Activated CD4-positive, alpha-beta T cell treated with anti-CD3 and anti-CD28 coated beads, Interleukin-2, amount 10 ng/mL, durations not matched to agents 24 days and 14 days (primary cell): ENCODE results near the gene C6orf89. TPM values are rescaled to one million over a fixed set of nuclear protein-coding genes. Genes with fewer than 3 reads are reported as not detected.
A peak's percentile ranks its signal among the peaks of the same experiment; 100 is the strongest.

Source experiments
- DNase-seq: peaks from one replicate; pipeline ENCODE4 v3.0.0; 2022
- H3K27ac Mint-ChIP-seq: one replicate; pipeline ENCODE4 v1.8.0; 2022; ENCODE audit warnings: mild to moderate bottlenecking, mixed read lengths
- H3K27me3 Mint-ChIP-seq: one replicate; pipeline ENCODE4 v1.8.0; 2022; ENCODE audit warnings: mixed read lengths
- H3K36me3 Mint-ChIP-seq: one replicate; pipeline ENCODE4 v1.8.0; 2022; ENCODE audit warnings: low read depth, mild to moderate bottlenecking, mixed read lengths
- H3K4me1 Mint-ChIP-seq: one replicate; pipeline ENCODE4 v1.8.0; 2021; ENCODE audit warnings: mixed read lengths
- H3K4me3 Mint-ChIP-seq: one replicate; pipeline ENCODE4 v1.8.0; 2022; ENCODE audit warnings: mild to moderate bottlenecking, moderate library complexity, mixed read lengths
- H3K9me3 Mint-ChIP-seq: one replicate; pipeline ENCODE4 v1.8.0; 2021; ENCODE audit warnings: mixed read lengths
- intact Hi-C: fragments of 100-400 bp; cut with micrococcal nuclease; formaldehyde crosslinking; loops from one replicate; pipeline ENCODE4 v1.15.1; 2023
- total RNA-seq: library from RNA; stranded (reverse); gene quantifications from 2 replicates; pipeline ENCODE4 v1.2.3, GENCODE V29; 2022

The C6orf89 gene
- total RNA-seq, 1 donor from 2014 or later = 25.9 TPM

- H3K4me1 Mint-ChIP-seq = peaks cover 61% of the 10 kb centered on the region
- DNase-seq = peak; percentile 82
- intact Hi-C loops = loop anchor here (1.0 to 5.0 kb wide), 10 partner anchors 13 to 367 kb away; partner anchors contain the start of genes C6orf89, MTCH1, PI16 and TBC1D22B
- H3K36me3 Mint-ChIP-seq = peaks cover 51% of the 10 kb centered on the region
- H3K4me3 Mint-ChIP-seq = peak overlapping the region; percentile 82
- no peaks in the 10 kb centered on the region for H3K9me3 Mint-ChIP-seq
- H3K27me3 Mint-ChIP-seq = no peaks in the 10 kb centered on the region
- H3K27ac Mint-ChIP-seq = peak overlapping the region; percentile 89
These were observed 26.3 kb downstream of the C6orf89 start for GRCh38 chr6:36912030-36912454.

DNA sequence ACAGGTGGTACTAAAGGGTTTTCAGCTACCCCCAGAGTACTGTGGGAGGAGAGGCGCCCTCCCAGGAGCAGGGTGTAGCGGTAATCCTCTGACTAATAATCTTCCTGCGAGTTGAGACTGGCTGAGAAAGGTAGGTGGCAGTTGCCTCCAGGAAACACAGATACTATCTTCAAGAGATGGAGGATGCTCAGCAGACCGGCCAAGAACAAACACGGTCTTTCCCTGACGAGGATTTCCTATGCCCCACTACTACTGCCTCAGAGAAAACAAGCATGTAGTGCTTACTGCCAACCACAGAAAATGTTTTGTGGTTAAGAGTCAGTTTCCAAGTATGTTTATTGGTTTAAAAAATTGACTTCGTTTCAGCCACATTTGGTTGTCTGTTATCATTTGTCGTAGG lies 26.8 kb downstream of the C6orf89 start:
- H3K9me3 Mint-ChIP-seq = no peaks in the 10 kb centered on the region
- no peaks in the 10 kb centered on the region for H3K27me3 Mint-ChIP-seq
- H3K4me1 Mint-ChIP-seq = peaks cover 57% of the 10 kb centered on the region
- intact Hi-C loops = loop anchor here (1.0 to 5.0 kb wide), 10 partner anchors 13 to 368 kb away; partner anchors contain the start of genes C6orf89, MTCH1, PI16 and TBC1D22B
- DNase-seq = peak; percentile 93
- peak overlapping the region; percentile 89 for H3K27ac Mint-ChIP-seq
- peaks cover 56% of the 10 kb centered on the region for H3K36me3 Mint-ChIP-seq
- H3K4me3 Mint-ChIP-seq = peak overlapping the region; percentile 82

DNA sequence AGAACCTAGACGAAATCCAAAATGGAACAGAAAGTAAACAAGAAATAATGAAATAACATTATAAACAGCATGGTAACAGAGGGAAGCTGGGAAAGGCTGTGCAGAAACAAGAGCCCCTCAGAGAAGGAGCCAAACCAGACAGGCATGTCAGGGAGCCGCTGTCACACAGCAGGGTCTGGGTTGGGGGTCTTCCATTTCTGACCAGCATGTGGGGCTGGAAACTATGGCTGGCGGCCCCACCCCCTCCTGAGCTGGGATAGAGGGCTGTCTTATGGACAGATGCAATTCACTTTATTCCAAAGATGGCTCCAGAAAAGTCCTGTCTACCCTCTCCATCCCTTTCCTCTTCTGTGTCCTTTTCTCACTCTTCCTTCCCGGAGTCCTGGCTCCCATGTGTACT lies 27.3 kb downstream of the C6orf89 start:
- Mint-ChIP-seq H3K36me3 (peaks cover 53% of the 10 kb centered on the region), H3K27ac (peak overlapping the region; percentile 89), H3K27me3 (no peaks in the 10 kb centered on the region), H3K4me1 (peaks cover 52% of the 10 kb centered on the region), H3K4me3 (peak overlapping the region; percentile 82), H3K9me3 (no peaks in the 10 kb centered on the region)
- intact Hi-C loops = loop anchor here (2.0 to 5.0 kb wide), 5 partner anchors 42 to 368 kb away; partner anchors contain the start of genes PI16, TBC1D22B and TMEM217
- peak; percentile 73 for DNase-seq

DNA sequence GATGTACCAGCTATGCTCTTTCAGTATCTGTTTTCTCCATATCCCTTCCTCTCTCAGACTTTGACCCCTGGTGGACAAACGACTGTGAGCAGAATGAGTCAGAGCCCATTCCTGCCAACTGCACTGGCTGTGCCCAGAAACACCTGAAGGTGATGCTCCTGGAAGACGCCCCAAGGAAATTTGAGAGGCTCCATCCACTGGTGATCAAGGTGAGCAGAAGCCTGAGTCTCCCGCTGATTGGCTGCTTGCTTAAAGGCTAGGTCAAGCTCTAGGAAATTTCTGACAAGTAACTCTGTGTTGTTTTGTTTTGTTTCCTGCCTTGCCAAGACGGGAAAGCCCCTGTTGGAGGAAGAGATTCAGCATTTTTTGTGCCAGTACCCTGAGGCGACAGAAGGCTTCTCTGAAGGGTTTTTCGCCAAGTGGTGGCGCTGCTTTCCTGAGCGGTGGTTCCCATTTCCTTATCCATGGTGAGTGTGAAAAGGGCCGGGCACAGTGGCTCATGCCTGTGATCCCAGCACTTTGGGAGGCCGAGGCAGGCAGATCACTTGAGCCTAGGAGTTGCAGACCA lies 28.6 kb downstream of the C6orf89 start:
- H3K27ac Mint-ChIP-seq = peak overlapping the region; percentile 89
- no peaks in the 10 kb centered on the region for H3K9me3 Mint-ChIP-seq
- no peaks in the 10 kb centered on the region for H3K27me3 Mint-ChIP-seq
- DNase-seq = peak; percentile 82
- intact Hi-C loops = loop anchor here (5.0 kb wide), 1 partner anchor 343 kb away; the partner anchor contains the start of genes TBC1D22B and TMEM217
- H3K4me3 Mint-ChIP-seq = peak overlapping the region; percentile 82
- peaks cover 50% of the 10 kb centered on the region for H3K36me3 Mint-ChIP-seq
- H3K4me1 Mint-ChIP-seq = peaks cover 51% of the 10 kb centered on the region

DNA sequence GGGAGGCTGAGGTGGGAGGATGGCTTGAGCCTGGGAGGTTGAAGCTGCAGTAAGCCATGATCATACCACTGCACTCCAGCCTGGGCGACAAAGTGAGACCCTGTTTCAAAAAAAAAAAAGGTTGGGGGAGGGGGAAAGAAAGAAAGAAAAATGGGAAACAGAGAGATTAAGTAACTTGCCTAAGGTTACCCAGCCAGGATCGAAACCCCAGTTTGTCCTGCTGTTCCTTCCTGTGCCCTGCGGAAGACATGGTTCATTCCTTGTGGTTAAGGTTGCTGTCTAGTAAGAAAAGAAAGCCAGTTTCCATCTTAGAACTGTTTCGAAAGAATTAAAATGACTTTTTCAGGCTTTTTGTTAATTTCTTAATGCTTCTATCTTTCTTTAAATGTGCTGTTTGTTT lies 29.8 kb downstream of the C6orf89 start:
- Mint-ChIP-seq H3K4me1 (peaks cover 47% of the 10 kb centered on the region), H3K9me3 (no peaks in the 10 kb centered on the region), H3K4me3 (no peak overlapping the region), H3K27ac (peak overlapping the region; percentile 30), H3K36me3 (peaks cover 54% of the 10 kb centered on the region), H3K27me3 (no peaks in the 10 kb centered on the region)
- no peak for DNase-seq
- intact Hi-C loops = no loop called here

DNA sequence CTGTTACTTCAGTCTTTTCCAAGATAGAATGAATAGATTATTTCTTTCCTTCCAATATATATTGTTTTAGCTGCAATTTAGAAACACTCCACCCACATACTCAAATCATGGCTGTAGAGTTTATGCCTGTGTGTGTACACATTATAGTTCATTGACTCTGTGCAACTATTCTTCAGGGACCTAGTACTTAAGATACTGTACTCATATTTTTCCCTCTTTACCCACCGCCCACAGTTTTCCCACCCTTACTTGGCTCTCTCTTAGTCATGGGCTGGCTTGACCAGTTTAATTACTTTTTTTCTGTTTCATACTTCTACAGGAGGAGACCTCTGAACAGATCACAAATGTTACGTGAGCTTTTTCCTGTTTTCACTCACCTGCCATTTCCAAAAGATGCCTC lies 30.4 kb downstream of the C6orf89 start:
- intact Hi-C loops = no loop called here

GRCh38 chr6:36917541-36918193 lies 31.9 kb downstream of the C6orf89 start:
- Mint-ChIP-seq H3K27ac (no peak overlapping the region), H3K4me1 (peaks cover 31% of the 10 kb centered on the region), H3K9me3 (no peaks in the 10 kb centered on the region), H3K27me3 (no peaks in the 10 kb centered on the region), H3K4me3 (no peak overlapping the region), H3K36me3 (peaks cover 53% of the 10 kb centered on the region)
- DNase-seq = no peak
- intact Hi-C loops = no loop called here

More for the DNA sequence above, 30.4 kb downstream of the C6orf89 start:
- H3K4me3 Mint-ChIP-seq = no peak overlapping the region
- no peak for DNase-seq
- peak overlapping the region; percentile 30 for H3K27ac Mint-ChIP-seq
- H3K9me3 Mint-ChIP-seq = no peaks in the 10 kb centered on the region
- H3K27me3 Mint-ChIP-seq = no peaks in the 10 kb centered on the region
- H3K4me1 Mint-ChIP-seq = peaks cover 44% of the 10 kb centered on the region
- H3K36me3 Mint-ChIP-seq = peaks cover 54% of the 10 kb centered on the region

DNA sequence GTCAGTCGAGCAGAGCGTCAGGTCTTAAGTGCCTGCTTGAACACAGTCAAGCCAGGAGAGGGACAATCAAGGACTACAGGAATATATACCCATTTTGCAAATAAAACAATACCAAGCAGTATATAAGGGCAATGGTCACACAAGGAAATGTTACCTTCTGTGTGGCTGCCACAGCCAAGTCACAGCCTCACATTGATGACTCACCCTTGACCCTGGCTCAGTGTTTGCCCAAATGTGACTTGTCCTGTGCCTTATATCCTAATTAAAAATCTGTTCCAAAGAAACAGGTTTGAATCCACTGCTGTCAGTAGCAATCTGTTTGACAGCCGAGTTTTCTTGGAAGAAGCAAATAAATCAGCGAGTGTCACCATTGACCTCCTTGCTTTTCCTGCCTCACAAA lies 34.3 kb downstream of the C6orf89 start:
- Mint-ChIP-seq H3K4me1 (peaks cover 21% of the 10 kb centered on the region), H3K4me3 (no peak overlapping the region)

DNA sequence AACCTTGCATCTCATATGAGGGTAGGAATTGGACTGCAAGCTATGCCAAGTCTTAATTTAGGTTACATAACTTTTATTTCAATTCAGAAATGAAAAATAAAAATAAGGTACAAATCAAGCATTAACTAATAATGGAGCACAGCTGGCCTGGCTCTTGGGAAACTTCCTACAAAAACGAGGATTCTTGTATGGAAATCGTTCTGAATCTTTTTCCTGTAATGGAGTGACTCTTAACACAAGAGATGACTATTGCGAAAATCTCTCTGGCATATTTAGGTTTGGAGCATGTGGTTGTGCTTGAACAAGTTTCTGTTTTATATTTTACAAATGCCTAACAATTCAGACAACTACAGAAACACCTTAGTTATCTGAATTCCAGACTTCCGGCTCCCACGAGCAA lies 34.8 kb downstream of the C6orf89 start:
- Mint-ChIP-seq H3K36me3 (peaks cover 52% of the 10 kb centered on the region), H3K4me1 (peaks cover 23% of the 10 kb centered on the region)
- intact Hi-C loops = no loop called here

More for the DNA sequence above, 34.3 kb downstream of the C6orf89 start:
- intact Hi-C loops = no loop called here
- Mint-ChIP-seq H3K27me3 (no peaks in the 10 kb centered on the region), H3K27ac (no peak overlapping the region), H3K36me3 (peaks cover 54% of the 10 kb centered on the region), H3K9me3 (no peaks in the 10 kb centered on the region)
- DNase-seq = no peak

GRCh38 chr6:36924131-36924530 lies 38.4 kb downstream of the C6orf89 start:
- Mint-ChIP-seq H3K4me1 (peaks cover 25% of the 10 kb centered on the region), H3K9me3 (no peaks in the 10 kb centered on the region), H3K27me3 (no peaks in the 10 kb centered on the region), H3K4me3 (no peak overlapping the region), H3K27ac (peak overlapping the region; percentile 28), H3K36me3 (peaks cover 33% of the 10 kb centered on the region)
- intact Hi-C loops = no loop called here
- DNase-seq = peak; percentile 71

More for the DNA sequence above, 34.8 kb downstream of the C6orf89 start:
- Mint-ChIP-seq H3K27ac (no peak overlapping the region), H3K9me3 (no peaks in the 10 kb centered on the region), H3K4me3 (no peak overlapping the region), H3K27me3 (no peaks in the 10 kb centered on the region)
- DNase-seq = no peak

DNA sequence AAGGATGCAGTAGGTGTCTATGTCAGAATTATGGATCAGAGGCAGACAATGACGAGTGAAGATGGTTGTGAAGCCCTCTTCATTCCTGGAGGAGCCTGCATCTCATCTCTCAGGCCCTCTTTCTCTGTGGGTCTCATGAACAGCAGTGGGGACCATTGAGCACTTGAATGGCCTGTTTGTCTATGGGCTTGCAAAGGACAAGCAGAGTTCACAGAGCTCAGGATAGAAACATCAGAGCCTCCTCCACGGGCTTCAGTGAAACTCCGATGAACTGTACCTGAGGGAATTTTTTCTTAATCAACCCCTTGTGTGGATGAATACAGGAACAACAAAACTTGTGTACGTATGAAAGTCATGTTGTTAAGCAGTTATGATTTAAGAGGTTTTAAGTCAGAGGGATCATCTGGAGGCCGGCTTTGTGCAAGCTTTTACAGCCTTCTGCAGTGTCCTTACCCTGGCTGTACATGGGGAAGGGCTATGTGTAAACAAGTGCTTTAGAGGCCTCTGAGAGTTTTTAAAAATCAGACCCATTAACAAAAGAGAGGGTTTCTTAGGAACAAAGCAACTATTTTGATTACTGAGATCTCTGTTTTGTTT lies 39.1 kb downstream of the C6orf89 start:
- Mint-ChIP-seq H3K9me3 (no peaks in the 10 kb centered on the region), H3K27me3 (no peaks in the 10 kb centered on the region), H3K27ac (no peak overlapping the region), H3K4me3 (no peak overlapping the region), H3K4me1 (peaks cover 25% of the 10 kb centered on the region), H3K36me3 (peaks cover 27% of the 10 kb centered on the region)
- intact Hi-C loops = loop anchor here (1.0 kb wide), 1 partner anchor 13 kb away; no protein-coding TSS in a partner anchor
- no peak for DNase-seq

GRCh38 chr6:36925809-36926208 lies 40.1 kb downstream of the C6orf89 start:
- Mint-ChIP-seq H3K36me3 (peaks cover 24% of the 10 kb centered on the region), H3K4me3 (peak overlapping the region; percentile 9), H3K9me3 (no peaks in the 10 kb centered on the region), H3K4me1 (peaks cover 25% of the 10 kb centered on the region), H3K27me3 (no peaks in the 10 kb centered on the region), H3K27ac (peak overlapping the region; percentile 70)
- intact Hi-C loops = loop anchor here (1.0 kb wide), 1 partner anchor 14 kb away; no protein-coding TSS in a partner anchor
- DNase-seq = peak; percentile 65

DNA sequence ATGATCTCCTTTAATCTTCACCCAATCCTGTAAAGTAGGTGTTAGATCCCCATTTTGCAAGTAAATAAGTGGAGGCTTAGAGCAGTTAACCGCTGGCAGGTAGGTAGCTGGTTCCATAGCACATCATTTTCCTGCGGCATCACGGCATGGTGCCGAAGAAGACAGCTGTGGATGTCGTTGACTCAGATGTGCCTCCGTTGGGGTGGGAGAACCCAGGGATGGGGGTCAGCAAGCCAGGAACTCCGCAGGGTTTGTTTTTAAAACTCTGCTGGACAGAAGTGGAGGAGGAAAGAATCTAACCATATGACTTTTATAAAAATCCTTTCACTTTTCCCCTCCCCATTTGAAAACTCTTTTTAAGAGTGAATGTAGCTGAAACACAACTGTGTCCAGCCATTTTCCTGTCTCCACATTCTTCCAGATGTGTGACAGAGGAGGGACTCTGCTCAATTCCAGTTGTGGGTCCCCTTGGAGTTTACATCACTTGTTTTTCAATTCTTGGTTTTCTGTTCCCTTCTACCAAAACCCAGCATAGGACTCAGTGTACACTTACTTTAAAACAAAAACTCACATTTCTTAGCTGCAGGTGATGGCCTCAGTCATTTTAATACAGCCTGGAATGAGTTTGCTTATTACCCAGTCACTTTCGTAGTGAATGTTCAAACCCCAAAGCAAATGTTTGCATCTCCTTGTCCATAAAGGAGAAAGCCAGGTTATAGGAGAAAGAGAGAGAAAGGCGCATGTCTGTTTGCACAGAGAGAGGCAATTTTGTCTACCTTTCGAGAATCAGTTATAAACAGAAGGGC lies 41.2 kb downstream of the C6orf89 start:
- intact Hi-C loops = no loop called here
- Mint-ChIP-seq H3K4me3 (no peak overlapping the region), H3K9me3 (no peaks in the 10 kb centered on the region), H3K36me3 (peaks cover 18% of the 10 kb centered on the region), H3K4me1 (peaks cover 25% of the 10 kb centered on the region), H3K27ac (peak overlapping the region; percentile 16), H3K27me3 (no peaks in the 10 kb centered on the region)
- no peak for DNase-seq
